HG03175 (cell line): ENCODE data around the gene ZMYND11.

Source experiments
- ATAC-seq: cut with Tn5 transposase; IDR thresholded peaks from one replicate; pipeline ENCODE4 v1.9.1; 2021; ENCODE audit warnings: mild to moderate bottlenecking, moderate library complexity; ENCODE audit not compliant: unreplicated experiment

ZMYND11 gene

GRCh38 chr10:190216-190615 lies 55.0 kb downstream of the ZMYND11 start:
- no peak for ATAC-seq

GRCh38 chr10:191703-192518 lies 56.7 kb downstream of the ZMYND11 start:
- ATAC-seq = no peak

GRCh38 chr10:194281-194680 lies 59.0 kb downstream of the ZMYND11 start:
- ATAC-seq = no peak

- no peak for ATAC-seq
Observed at GRCh38 chr10:200405-200804, 65.2 kb downstream of the ZMYND11 start.

- ATAC-seq = no peak
Observed at GRCh38 chr10:201328-201771, 66.1 kb downstream of the ZMYND11 start.

- ATAC-seq = no peak
Observed at GRCh38 chr10:208616-209015, 73.4 kb downstream of the ZMYND11 start.

GRCh38 chr10:209357-209756 lies 74.1 kb downstream of the ZMYND11 start:
- ATAC-seq = no peak

- no peak for ATAC-seq
Observed at GRCh38 chr10:210297-210696, 75.0 kb downstream of the ZMYND11 start.

GRCh38 chr10:215444-215843 lies 80.2 kb downstream of the ZMYND11 start:
- no peak for ATAC-seq

- no peak for ATAC-seq
Observed at GRCh38 chr10:218798-219197, 83.5 kb downstream of the ZMYND11 start.

- ATAC-seq = no peak
Observed at GRCh38 chr10:219731-220472, 84.6 kb downstream of the ZMYND11 start.

GRCh38 chr10:224571-224970 lies 89.3 kb downstream of the ZMYND11 start:
- ATAC-seq = no peak

GRCh38 chr10:226018-226417 lies 90.8 kb downstream of the ZMYND11 start:
- no peak for ATAC-seq

GRCh38 chr10:227014-227413 lies 91.8 kb downstream of the ZMYND11 start:
- ATAC-seq = no peak

GRCh38 chr10:228366-228765 lies 93.1 kb downstream of the ZMYND11 start:
- ATAC-seq = no peak

GRCh38 chr10:230758-231157 lies 95.5 kb downstream of the ZMYND11 start:
- no peak for ATAC-seq

GRCh38 chr10:232061-232460 lies 96.8 kb downstream of the ZMYND11 start:
- no peak for ATAC-seq

- ATAC-seq = no peak
Observed at GRCh38 chr10:232878-233277, 97.6 kb downstream of the ZMYND11 start.

GRCh38 chr10:234708-235406 lies 99.6 kb downstream of the ZMYND11 start:
- no peak for ATAC-seq

GRCh38 chr10:235915-236314 lies 100.7 kb downstream of the ZMYND11 start:
- ATAC-seq = no peak

GRCh38 chr10:239109-239508 lies 103.9 kb downstream of the ZMYND11 start:
- ATAC-seq = no peak

- ATAC-seq = no peak
Observed at GRCh38 chr10:241451-241850, 106.2 kb downstream of the ZMYND11 start.
